Ascending aorta (tissue), 2 donors: ENCODE measurements around the gene SLC6A8. TPM values are rescaled to one million over a fixed set of nuclear protein-coding genes. Genes with fewer than 3 reads are reported as not detected.

Source experiments
- DNase-seq, 2 donors: peaks; one replicate each; pipeline ENCODE4 v3.0.0-alpha.2; 2019; ENCODE audit warnings: low spot score in 2 of 2
- H3K27ac ChIP-seq, 2 donors: fragments of 200-600 bp; sonication (generic); one replicate each; pipeline ENCODE4 v1.5.1; 2016 to 2017; ENCODE audit warnings: mild to moderate bottlenecking in 1 of 2
- H3K27me3 ChIP-seq: fragments of 200-600 bp; sonication (generic); one replicate; pipeline ENCODE4 v1.5.1; 2017
- H3K36me3 ChIP-seq, 2 donors: fragments of 200-600 bp; sonication (generic); one replicate each; pipeline ENCODE4 v1.5.1; 2016
- H3K4me1 ChIP-seq, 2 donors: fragments of 200-600 bp; sonication (generic); one replicate each; pipeline ENCODE4 v1.5.1; 2016 to 2017; ENCODE audit warnings: mild to moderate bottlenecking in 1 of 2
- H3K4me3 ChIP-seq, 2 donors: fragments of 200-600 bp; sonication (generic); one replicate each; pipeline ENCODE4 v1.5.1; 2016 to 2017; ENCODE audit warnings: mild to moderate bottlenecking in 1 of 2
- H3K9me3 ChIP-seq, 2 donors: fragments of 200-600 bp; sonication (generic); one replicate each; pipeline ENCODE4 v1.5.1; 2016
- CTCF ChIP-seq, 3 experiments: fragments of 200-600 bp in 2 of 3; fragments of 450-650 bp in 1 of 3; sonication (generic) in 2 of 3; IDR thresholded peaks; one replicate each; pipeline ENCODE4 v1.5.1; 2016 to 2019; ENCODE audit warnings: antibody characterized with exemption in 3 of 3, mild to moderate bottlenecking in 1 of 3, moderate library complexity in 1 of 3
- intact Hi-C: fragments of 100-400 bp; cut with DNase I; formaldehyde crosslinking; loops from one replicate; pipeline ENCODE4 v1.15.1; 2023
- total RNA-seq: library from RNA; depleted of rRNA; stranded (reverse); fragments of >200 nt; gene quantifications from one replicate; pipeline ENCODE4 v1.1.0, GENCODE V29; 2016

SLC6A8 gene
- total RNA-seq, 1 donor from 2014 or later: 44.2 TPM

- Histone ChIP-seq H3K4me1 (no peaks in the 10 kb centered on the region), H3K9me3 (no peaks in the 10 kb centered on the region), H3K4me3 (no peak overlapping the region), H3K27ac (no peak overlapping the region), H3K36me3 (peaks cover 21 to 42% of the 10 kb centered on the region in 2 donors), H3K27me3 (no peaks in the 10 kb centered on the region)
- DNase-seq: no peak
- intact Hi-C loops: no loop called here
- TF ChIP-seq CTCF (IDR thresholded peaks at IDR 0.05): no peak
Observed at GRCh38 chrX:153719238-153719637, 31.5 kb downstream of the SLC6A8 start.

GRCh38 chrX:153719701-153720100, 32.0 kb downstream of the SLC6A8 start:
- H3K27ac ChIP-seq: no peak overlapping the region
- DNase-seq: no peak
- no peaks in the 10 kb centered on the region for H3K4me1 ChIP-seq
- no peaks in the 10 kb centered on the region for H3K27me3 ChIP-seq
- H3K36me3 ChIP-seq: peaks cover 21 to 38% of the 10 kb centered on the region in 2 donors
- intact Hi-C loops: loop anchor here (5.0 kb wide), 1 partner anchor 32 kb away; the partner anchor contains the start of gene SLC6A8
- no peak overlapping the region for H3K4me3 ChIP-seq
- no peaks in the 10 kb centered on the region for H3K9me3 ChIP-seq
- TF ChIP-seq CTCF (IDR thresholded peaks at IDR 0.05): no peak

- peaks cover 8 to 21% of the 10 kb centered on the region in 2 donors for H3K4me1 ChIP-seq
- H3K9me3 ChIP-seq: no peaks in the 10 kb centered on the region
- H3K27me3 ChIP-seq: no peaks in the 10 kb centered on the region
- no peak for DNase-seq
- peaks cover 21 to 22% of the 10 kb centered on the region in 2 donors for H3K36me3 ChIP-seq
- intact Hi-C loops: loop anchor here (5.0 kb wide), 1 partner anchor 36 kb away; the partner anchor contains the start of gene SLC6A8
- H3K27ac ChIP-seq: peak overlapping the region; percentile 88 to 89
- no peak for TF ChIP-seq CTCF (IDR thresholded peaks at IDR 0.05)
- H3K4me3 ChIP-seq: peak overlapping the region; percentile 62 to 69
Observed at GRCh38 chrX:153722704-153723350, 35.1 kb downstream of the SLC6A8 start.

GRCh38 chrX:153723351-153724251, 35.9 kb downstream of the SLC6A8 start:
- Histone ChIP-seq H3K27me3 (no peaks in the 10 kb centered on the region), H3K9me3 (no peaks in the 10 kb centered on the region), H3K4me1 (peaks cover 8 to 26% of the 10 kb centered on the region in 2 donors), H3K4me3 (peak overlapping the region; percentile 62 to 69), H3K36me3 (peaks cover 20% of the 10 kb centered on the region in 2 donors), H3K27ac (peak overlapping the region; percentile 88 to 89)
- DNase-seq: no peak
- intact Hi-C loops: loop anchor here (1.0 to 5.0 kb wide), 3 partner anchors 36 to 205 kb away; partner anchors contain the start of genes IDH3G, SLC6A8 and SSR4
- TF ChIP-seq CTCF (IDR thresholded peaks at IDR 0.05): peak in 2 of 3 experiments; percentile 15 to 23

- Histone ChIP-seq H3K9me3 (no peaks in the 10 kb centered on the region), H3K4me1 (peaks cover 8 to 26% of the 10 kb centered on the region in 2 donors), H3K27ac (peak within 1 kb of the TSS; percentile 88 to 89), H3K4me3 (peak within 1 kb of the TSS; percentile 62 to 69), H3K36me3 (peaks cover 14 to 15% of the 10 kb centered on the region in 2 donors), H3K27me3 (no peaks in the 10 kb centered on the region)
- no peak for TF ChIP-seq CTCF (IDR thresholded peaks at IDR 0.05)
- intact Hi-C loops: loop anchor here (1.0 to 5.0 kb wide), 3 partner anchors 37 to 204 kb away; partner anchors contain the start of genes IDH3G, SLC6A8 and SSR4
- peak; percentile 51 to 92 for DNase-seq
Observed at GRCh38 chrX:153724252-153725038, 36.7 kb downstream of the SLC6A8 start, which contains the start of the genes ABCD1 and BCAP31. Gene ABCD1, plus strand, starts transcription at chrX:153724856. Its CDS starts 411 bp downstream, at chrX:153725267. Gene BCAP31, minus strand, starts transcription at chrX:153724387. Its CDS starts 1,143 bp downstream, at chrX:153723244.
